ENCODE results near the gene ORMDL3. TPM values are rescaled to one million over a fixed set of nuclear protein-coding genes. Genes with fewer than 3 reads are reported as not detected.
"Not testable (repeated sequence)": the region's sequence is repeated elsewhere in the genome, so short reads cannot be mapped to it uniquely, and the experiment has no call there.

ORMDL3 gene
- total RNA-seq, 1 experiment from 2014 or later, result 20.9 TPM

GRCh38 chr17:39950871-39951348 is 23.5 kb upstream of the ORMDL3 start:
- no peak for DNase-seq (ENCODE audit: low read depth)

GRCh38 chr17:39949028-39949427 is 21.6 kb upstream of the ORMDL3 start:
- no peak for DNase-seq (ENCODE audit: low read depth)

GRCh38 chr17:39948489-39948828 is 21.1 kb upstream of the ORMDL3 start:
- DNase-seq (ENCODE audit: low read depth), result not testable (repeated sequence)

- no peak for DNase-seq (ENCODE audit: low read depth)
Measured at GRCh38 chr17:39946551-39947330, 19.3 kb upstream of the ORMDL3 start.

GRCh38 chr17:39944393-39944711 is 17.0 kb upstream of the ORMDL3 start:
- DNase-seq (ENCODE audit: low read depth), result no peak

- no peak for DNase-seq (ENCODE audit: low read depth)
Measured at GRCh38 chr17:39943702-39944392, 16.4 kb upstream of the ORMDL3 start.

GRCh38 chr17:39939588-39940419 is 12.4 kb upstream of the ORMDL3 start:
- DNase-seq (ENCODE audit: low read depth), result peak; percentile 28

- DNase-seq (ENCODE audit: low read depth), result no peak
Measured at GRCh38 chr17:39939106-39939505, 11.7 kb upstream of the ORMDL3 start.

- no peak for DNase-seq (ENCODE audit: low read depth)
Measured at GRCh38 chr17:39938140-39938869, 10.9 kb upstream of the ORMDL3 start.

- DNase-seq (ENCODE audit: low read depth), result no peak
Measured at GRCh38 chr17:39937447-39937846, 10.0 kb upstream of the ORMDL3 start.

GRCh38 chr17:39935909-39936308 is 8.5 kb upstream of the ORMDL3 start:
- DNase-seq (ENCODE audit: low read depth), result no peak

- no peak for DNase-seq (ENCODE audit: low read depth)
Measured at GRCh38 chr17:39934324-39934723, 6.9 kb upstream of the ORMDL3 start.

GRCh38 chr17:39933912-39934311 is 6.5 kb upstream of the ORMDL3 start:
- no peak for DNase-seq (ENCODE audit: low read depth)

- DNase-seq (ENCODE audit: low read depth), result peak; percentile 60
Measured at GRCh38 chr17:39929646-39930407, 2.4 kb upstream of the ORMDL3 start.

GRCh38 chr17:39928858-39929645 is 1.7 kb upstream of the ORMDL3 start:
- DNase-seq (ENCODE audit: low read depth), result peak; percentile 92

- no peak for DNase-seq (ENCODE audit: low read depth)
Measured at GRCh38 chr17:39927929-39928857, 792 bp upstream of the ORMDL3 start.

GRCh38 chr17:39926588-39927100 is 757 bp downstream of the ORMDL3 start:
- DNase-seq (ENCODE audit: low read depth), result no peak

GRCh38 chr17:39926135-39926587 is 1.2 kb downstream of the ORMDL3 start:
- DNase-seq (ENCODE audit: low read depth), result no peak

Measured in HT1080 (cell line).